D721Med (cell line): ENCODE measurements around the gene C15orf39.
"Not testable (repeated sequence)": the region's sequence is repeated elsewhere in the genome, so short reads cannot be mapped to it uniquely, and the experiment has no call there.

Source experiments
- DNase-seq: peaks from one replicate; pipeline ENCODE4 v3.0.0; 2011; ENCODE audit warnings: low spot score; ENCODE audit not compliant: insufficient read length
- FAIRE-seq: peaks from 2 replicates; lab custom pipeline; 2011; peaks lifted over from hg19 to GRCh38; lab: Jason Lieb, UNC
- CTCF ChIP-seq: IDR thresholded peaks from 2 replicates; pipeline ENCODE4 v1.5.1; 2012; ENCODE audit warnings: mild to moderate bottlenecking, control low read depth; ENCODE audit not compliant: insufficient read depth; ENCODE audit errors: missing control alignments

The C15orf39 gene

GRCh38 chr15:75225951-75226732 lies 24.5 kb downstream of the C15orf39 start:
- DNase-seq (no peak), FAIRE-seq (no peak)
- no peak for TF ChIP-seq CTCF

GRCh38 chr15:75227112-75227511 lies 25.4 kb downstream of the C15orf39 start:
- not testable (repeated sequence) for FAIRE-seq, DNase-seq

DNA sequence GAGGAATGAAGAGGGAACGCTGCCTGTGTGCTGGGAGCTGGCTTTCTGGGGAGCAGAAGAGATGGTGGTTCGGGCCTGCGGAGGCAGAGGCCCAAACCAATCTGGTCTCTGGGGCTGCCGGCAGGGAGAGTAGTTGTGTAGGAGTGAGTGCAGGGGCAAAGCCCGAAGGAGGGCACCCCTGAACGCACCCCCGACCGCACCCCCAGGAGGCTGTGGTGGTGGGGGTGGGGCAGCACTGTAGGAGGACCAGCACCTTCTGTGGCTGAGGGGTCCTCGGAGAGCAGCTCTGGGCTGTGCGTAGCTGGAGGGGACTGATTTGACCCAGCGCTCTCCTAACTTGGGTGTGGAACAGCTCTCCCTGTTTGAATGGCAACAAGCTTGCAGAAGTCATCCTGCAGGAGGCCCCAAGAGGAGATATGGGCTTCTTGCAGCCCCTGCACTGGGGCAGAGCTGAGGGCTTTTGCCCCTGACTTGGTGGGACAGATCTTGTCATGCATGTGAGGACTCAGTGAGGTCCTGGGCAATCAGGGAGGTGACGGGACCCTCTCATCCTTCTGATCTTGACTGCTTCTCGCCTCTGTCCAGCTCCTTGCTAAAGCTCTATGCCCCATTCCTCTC lies 26.1 kb downstream of the C15orf39 start:
- no peak for DNase-seq
- TF ChIP-seq CTCF: no peak
- FAIRE-seq: no peak

GRCh38 chr15:75228787-75229186 lies 27.1 kb downstream of the C15orf39 start:
- no peak for FAIRE-seq
- DNase-seq: no peak
- no peak for TF ChIP-seq CTCF

- FAIRE-seq (no peak), DNase-seq (no peak)
- no peak for TF ChIP-seq CTCF
Measured at GRCh38 chr15:75229191-75230015, 27.7 kb downstream of the C15orf39 start.

GRCh38 chr15:75230016-75230343 lies 28.3 kb downstream of the C15orf39 start:
- DNase-seq (no peak), FAIRE-seq (no peak)
- TF ChIP-seq CTCF: no peak

GRCh38 chr15:75230551-75231371 lies 29.1 kb downstream of the C15orf39 start:
- DNase-seq (no peak), FAIRE-seq (no peak)
- TF ChIP-seq CTCF: no peak
